Rectal smooth muscle tissue (tissue), 1 donor: ENCODE results near the gene MAPK7.
"Not testable (repeated sequence)": the region's sequence is repeated elsewhere in the genome, so short reads cannot be mapped to it uniquely, and the experiment has no call there.

Experiments
- H3K27ac ChIP-seq: one replicate; pipeline ENCODE4 v1.7.0; 2013; ENCODE audit warnings: low read depth, low read length, inconsistent platforms
- H3K27me3 ChIP-seq: one replicate; pipeline ENCODE4 v1.7.0; 2013; ENCODE audit warnings: low read length; ENCODE audit not compliant: control insufficient read depth, insufficient read depth
- H3K36me3 ChIP-seq: one replicate; pipeline ENCODE4 v1.7.0; 2013; ENCODE audit warnings: low read length; ENCODE audit not compliant: control insufficient read depth, insufficient read depth
- H3K4me1 ChIP-seq: one replicate; pipeline ENCODE4 v1.7.0; 2013; ENCODE audit warnings: low read length; ENCODE audit not compliant: control insufficient read depth, insufficient read depth
- H3K4me3 ChIP-seq: one replicate; pipeline ENCODE4 v1.7.0; 2013; ENCODE audit warnings: low read length
- H3K9ac ChIP-seq: one replicate; pipeline ENCODE4 v1.7.0; 2013; ENCODE audit warnings: low read length

MAPK7 gene

DNA sequence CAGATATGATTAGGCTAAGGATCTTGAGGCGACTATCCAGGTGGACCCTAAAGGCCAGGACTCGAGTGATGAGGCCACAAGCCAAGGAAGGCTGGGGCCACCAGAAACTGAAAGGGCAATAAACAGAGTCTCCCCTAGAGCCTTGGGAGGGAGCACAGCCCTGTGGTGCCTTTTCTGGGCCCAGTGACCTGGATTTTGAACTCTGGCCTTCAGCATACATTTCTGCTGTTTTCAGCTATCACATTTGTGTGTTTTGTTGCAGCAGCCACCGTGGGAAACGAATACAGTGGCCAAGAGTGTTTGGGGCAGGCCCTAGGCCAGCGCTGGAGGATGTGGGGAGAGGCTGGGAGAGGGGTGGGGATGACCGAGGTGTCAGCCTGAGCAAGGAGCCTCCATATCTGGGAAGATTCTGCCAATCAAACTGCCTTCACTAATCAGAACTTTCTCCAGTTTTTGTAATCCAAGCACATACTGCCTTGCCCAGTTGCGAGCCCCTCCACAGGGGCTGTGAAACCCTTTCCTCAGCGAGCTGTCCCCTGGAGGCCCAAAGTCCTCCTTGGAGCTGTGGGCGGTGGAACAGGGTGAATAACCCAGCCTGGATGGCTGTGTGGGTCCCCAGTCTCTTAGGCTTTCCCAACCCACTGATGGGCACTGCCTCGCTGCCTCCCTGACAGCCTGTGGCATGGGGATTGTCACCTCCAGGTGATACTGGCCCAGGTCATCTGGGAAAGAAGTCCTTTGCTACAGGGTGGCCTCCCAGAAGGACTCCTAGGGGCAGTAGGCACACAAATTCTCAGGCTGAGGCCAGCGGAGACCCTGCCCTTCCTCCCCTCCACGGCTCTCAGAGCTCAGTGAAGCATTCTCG lies 32.6 kb upstream of the MAPK7 start:
- Histone ChIP-seq H3K27ac (peak overlapping the region; percentile 83), H3K9ac (no peak overlapping the region), H3K4me3 (no peak overlapping the region), H3K36me3 (no peaks in the 10 kb centered on the region), H3K27me3 (no peaks in the 10 kb centered on the region), H3K4me1 (peaks cover 24% of the 10 kb centered on the region)

DNA sequence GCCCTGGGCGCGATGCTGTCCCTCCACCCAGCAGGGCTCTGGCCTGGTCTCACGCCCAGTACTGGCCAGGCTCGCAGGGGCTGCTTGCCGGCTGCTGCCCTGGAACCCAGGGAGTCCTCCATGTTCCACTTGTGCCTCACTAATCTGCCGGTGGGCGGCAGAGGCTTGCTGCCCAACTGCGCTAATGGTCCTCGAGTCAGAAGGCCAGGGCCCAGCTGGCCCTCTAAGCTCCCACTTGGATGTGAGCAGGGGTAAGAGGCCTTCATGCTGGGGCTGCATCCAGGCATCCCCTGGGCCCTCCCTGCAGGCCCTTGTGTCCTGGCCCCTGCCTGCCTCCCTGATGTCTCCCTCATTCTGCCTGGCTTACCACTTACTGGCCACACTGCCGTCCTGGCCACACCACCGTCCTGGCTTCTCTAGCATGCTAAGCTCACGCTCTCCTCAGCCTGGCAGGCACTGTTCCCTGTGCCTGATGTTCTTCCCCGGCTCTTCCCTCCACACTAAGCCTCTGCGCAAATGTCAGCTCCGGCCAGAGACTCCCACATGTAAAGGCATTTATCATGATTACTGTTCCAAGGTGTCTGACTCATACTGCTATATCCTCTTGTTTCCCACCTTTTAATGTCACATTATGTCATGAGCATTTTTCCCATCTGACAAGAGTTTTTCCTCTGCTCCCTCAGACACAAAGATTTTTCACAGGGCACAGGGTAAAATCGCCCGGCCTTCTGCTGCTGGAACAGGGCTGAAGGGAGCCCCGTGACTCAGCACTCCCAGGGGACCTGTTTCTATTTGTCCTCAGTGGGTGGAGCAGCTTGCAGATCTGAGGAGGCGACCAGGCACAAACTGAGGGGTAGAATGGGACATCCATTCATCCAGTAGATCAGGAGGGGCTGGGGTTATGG lies 31.7 kb upstream of the MAPK7 start:
- peak overlapping the region; percentile 83 for H3K27ac ChIP-seq
- H3K36me3 ChIP-seq = no peaks in the 10 kb centered on the region
- no peak overlapping the region for H3K4me3 ChIP-seq
- no peaks in the 10 kb centered on the region for H3K27me3 ChIP-seq
- peaks cover 24% of the 10 kb centered on the region for H3K4me1 ChIP-seq
- H3K9ac ChIP-seq = no peak overlapping the region

DNA sequence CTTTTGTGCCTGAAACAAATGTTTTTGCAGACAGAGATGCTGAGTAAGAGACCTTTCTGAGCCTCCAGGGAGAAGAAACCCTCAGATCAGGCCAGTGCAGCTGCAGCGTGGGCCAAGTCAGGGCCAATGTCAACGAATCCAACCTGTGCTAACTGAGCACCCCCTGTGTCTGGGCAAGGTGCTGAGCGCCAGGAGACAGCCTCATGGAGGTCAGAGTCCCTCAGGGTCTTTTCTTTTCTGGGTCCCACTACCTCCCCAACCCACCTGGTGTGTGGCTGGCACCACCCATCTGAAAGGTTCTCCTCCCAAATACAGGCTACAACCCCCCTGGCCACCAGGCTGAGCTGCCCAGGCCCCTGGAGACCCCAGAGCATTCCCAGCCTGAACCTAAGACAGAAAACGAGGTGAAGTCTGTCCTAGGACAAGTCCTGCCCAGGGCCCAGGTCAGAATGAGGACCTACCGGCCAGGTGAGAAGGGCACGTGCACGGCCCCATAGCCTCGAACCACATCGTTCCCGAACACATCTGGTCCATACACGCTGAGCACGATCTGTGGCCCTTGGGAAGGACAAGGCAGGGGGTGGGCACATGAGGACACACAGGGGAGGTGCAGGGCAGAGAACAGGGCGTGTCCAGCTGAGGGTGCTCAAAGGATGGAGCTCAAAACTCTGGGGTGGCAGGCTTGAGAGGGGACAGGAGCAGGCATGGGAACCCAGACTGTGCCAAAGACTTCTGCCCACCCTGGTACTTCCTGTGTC lies 30.8 kb upstream of the MAPK7 start:
- H3K36me3 ChIP-seq = no peaks in the 10 kb centered on the region
- H3K27me3 ChIP-seq = no peaks in the 10 kb centered on the region
- no peak overlapping the region for H3K9ac ChIP-seq
- no peak overlapping the region for H3K4me3 ChIP-seq
- peaks cover 19% of the 10 kb centered on the region for H3K4me1 ChIP-seq
- peak overlapping the region; percentile 83 for H3K27ac ChIP-seq

DNA sequence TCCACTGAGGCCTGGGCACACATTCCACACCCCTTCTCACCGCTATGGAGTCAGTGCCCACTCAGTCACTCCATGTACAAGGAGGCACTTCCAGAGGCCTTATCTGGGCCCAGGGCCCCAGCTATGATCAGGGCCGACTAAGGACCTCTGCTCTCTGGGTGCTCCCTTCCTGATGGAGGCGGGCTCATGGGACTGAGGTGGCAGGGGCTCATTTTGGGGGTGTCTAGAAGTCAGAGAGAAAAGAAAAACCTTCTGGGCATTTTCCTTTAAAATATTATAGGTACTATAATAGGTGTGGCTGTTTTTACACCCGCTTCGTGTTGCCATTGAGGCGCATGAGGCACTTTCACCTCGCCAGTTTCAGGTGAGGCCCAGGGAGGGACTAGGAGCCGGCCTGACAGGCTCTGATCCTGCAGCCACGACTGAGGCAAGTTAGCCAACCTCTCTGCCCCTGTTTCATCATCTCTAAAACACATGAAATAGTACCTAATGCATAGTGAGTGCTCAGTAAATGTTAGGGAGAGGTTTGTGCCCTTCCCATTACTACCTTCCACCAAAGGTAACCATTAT lies 30.1 kb upstream of the MAPK7 start:
- no peaks in the 10 kb centered on the region for H3K36me3 ChIP-seq
- H3K4me1 ChIP-seq = peaks cover 19% of the 10 kb centered on the region
- no peaks in the 10 kb centered on the region for H3K27me3 ChIP-seq
- no peak overlapping the region for H3K27ac ChIP-seq
- H3K4me3 ChIP-seq = no peak overlapping the region
- no peak overlapping the region for H3K9ac ChIP-seq

DNA sequence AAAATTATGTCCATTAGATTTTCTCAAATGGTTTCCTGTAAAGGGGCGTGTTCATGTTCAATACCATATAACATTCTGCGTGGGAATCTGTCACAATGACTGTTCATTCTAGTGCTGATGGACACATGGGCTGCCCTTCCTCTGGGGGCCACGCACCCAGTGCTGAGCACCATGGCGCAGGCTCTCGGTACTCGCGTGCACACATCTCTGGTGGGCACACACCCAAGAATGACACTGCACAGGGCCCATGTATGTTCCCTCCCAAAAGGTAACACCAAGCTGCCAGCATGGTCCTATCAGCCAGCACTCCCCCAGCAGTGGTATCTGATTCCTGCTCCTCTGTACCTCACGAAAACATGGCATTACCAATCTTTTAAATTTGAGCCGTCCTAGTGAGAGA lies 29.5 kb upstream of the MAPK7 start:
- peaks cover 19% of the 10 kb centered on the region for H3K4me1 ChIP-seq
- H3K27ac ChIP-seq = no peak overlapping the region
- H3K4me3 ChIP-seq = no peak overlapping the region
- no peak overlapping the region for H3K9ac ChIP-seq
- no peaks in the 10 kb centered on the region for H3K36me3 ChIP-seq
- H3K27me3 ChIP-seq = no peaks in the 10 kb centered on the region

DNA sequence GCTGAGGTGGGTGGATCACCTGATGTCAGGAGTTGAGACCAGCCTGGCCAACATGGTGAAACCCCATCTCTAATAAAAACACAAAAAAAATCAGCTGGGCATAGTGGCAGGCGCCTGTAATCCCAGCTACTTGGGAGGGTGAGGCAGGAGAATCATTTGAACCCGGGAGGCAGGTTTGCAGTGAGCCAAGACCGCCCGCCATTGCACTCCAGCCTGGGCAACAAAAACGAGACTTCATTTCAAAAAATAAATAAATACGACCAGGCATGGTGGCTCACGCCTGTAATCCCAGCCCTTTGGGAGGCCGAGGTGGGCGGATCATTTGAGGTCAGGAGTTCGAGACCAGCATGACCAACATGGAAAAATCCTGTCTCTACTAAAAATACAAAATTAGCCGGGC lies 24.9 kb upstream of the MAPK7 start:
- not testable (repeated sequence) for H3K27me3 ChIP-seq, H3K27ac ChIP-seq, H3K4me1 ChIP-seq, H3K36me3 ChIP-seq, H3K9ac ChIP-seq, H3K4me3 ChIP-seq

DNA sequence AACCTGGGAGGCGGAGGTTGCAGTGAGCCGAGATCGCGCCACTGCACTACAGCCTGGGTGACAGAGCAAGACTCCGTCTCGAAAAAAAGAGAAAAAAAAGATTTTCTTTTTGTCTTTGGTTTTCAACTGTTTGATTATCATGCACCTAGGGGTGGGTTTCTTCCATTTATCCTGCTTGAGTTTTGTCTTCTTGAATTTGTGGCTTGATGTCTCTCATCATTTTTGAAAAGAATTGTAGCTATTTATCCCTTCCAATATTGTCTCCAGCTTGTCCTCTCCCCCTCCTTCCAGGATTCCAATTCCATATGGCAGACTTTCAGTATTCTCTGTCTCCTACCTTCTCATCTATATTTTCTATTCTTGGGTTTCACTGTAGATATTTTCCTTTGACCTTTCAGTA lies 23.6 kb upstream of the MAPK7 start:
- no peak overlapping the region for H3K27ac ChIP-seq
- no peaks in the 10 kb centered on the region for H3K27me3 ChIP-seq
- no peaks in the 10 kb centered on the region for H3K4me1 ChIP-seq
- H3K36me3 ChIP-seq = no peaks in the 10 kb centered on the region
- H3K9ac ChIP-seq = no peak overlapping the region
- H3K4me3 ChIP-seq = no peak overlapping the region

DNA sequence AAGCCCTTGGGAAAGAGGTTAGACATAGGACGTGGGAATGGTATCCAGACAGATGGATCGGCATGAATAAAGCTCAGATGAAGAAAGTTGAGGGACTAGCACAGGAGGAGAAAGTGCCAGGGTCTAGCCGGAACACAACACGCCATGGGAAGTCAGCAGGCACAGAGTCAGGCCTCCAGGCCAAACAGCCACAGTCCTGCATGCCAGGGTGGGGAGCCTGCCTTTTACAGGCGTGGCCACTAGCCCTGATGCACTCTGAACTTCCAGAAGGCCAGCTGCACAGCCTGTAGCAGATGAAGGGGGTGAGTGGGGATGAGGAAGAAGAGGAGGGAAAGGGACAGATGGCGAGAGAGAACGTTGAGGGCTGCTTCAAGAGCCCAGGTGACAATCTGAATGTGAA lies 20.9 kb upstream of the MAPK7 start:
- H3K27ac ChIP-seq = no peak overlapping the region
- H3K9ac ChIP-seq = no peak overlapping the region
- peaks cover 5% of the 10 kb centered on the region for H3K4me1 ChIP-seq
- H3K4me3 ChIP-seq = no peak overlapping the region
- H3K27me3 ChIP-seq = no peaks in the 10 kb centered on the region
- no peaks in the 10 kb centered on the region for H3K36me3 ChIP-seq

DNA sequence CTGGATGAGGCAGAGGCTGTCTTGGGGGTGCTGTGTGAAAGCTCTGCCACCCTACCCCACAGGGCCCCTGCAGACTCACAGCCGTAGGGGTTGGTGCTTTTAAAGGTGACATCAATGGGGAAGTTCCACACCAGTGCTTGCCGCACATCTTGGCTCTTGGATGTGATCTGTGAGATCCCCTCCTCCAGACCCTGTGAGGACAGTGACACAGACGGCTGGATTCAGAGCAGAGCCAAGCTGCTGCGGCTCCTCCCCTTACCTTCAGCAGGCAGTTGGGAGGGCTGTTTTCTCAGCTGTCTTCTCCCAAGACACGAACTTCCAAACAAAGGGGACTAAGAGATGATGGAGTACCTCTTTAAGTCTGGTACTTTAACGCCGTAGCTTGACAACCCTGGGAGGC lies 20.5 kb upstream of the MAPK7 start:
- Histone ChIP-seq H3K36me3 (no peaks in the 10 kb centered on the region), H3K27me3 (no peaks in the 10 kb centered on the region), H3K9ac (no peak overlapping the region), H3K4me3 (no peak overlapping the region), H3K27ac (no peak overlapping the region), H3K4me1 (peaks cover 5% of the 10 kb centered on the region)

DNA sequence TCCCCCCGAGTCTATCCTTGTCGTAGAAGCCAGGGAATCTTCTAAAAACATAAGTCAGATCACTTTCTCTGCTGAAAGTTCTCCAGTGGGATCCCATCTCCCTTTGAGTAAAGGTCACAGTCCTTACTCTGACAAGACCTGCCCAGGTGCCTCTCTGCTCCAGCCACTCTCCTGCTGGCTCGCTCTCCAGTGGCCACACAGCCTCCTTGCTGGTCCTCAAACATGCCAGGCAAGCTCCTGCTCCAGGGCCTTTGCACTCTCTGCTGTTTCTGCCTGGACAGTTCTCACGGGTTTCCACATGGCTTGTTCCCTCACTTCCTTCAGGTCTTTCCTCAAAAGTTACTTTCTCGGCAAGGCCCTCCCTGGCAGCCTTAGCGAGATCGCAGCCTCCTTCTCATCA lies 19.1 kb upstream of the MAPK7 start:
- H3K27me3 ChIP-seq = no peaks in the 10 kb centered on the region
- peaks cover 5% of the 10 kb centered on the region for H3K4me1 ChIP-seq
- no peak overlapping the region for H3K27ac ChIP-seq
- H3K36me3 ChIP-seq = no peaks in the 10 kb centered on the region
- H3K9ac ChIP-seq = no peak overlapping the region
- no peak overlapping the region for H3K4me3 ChIP-seq

DNA sequence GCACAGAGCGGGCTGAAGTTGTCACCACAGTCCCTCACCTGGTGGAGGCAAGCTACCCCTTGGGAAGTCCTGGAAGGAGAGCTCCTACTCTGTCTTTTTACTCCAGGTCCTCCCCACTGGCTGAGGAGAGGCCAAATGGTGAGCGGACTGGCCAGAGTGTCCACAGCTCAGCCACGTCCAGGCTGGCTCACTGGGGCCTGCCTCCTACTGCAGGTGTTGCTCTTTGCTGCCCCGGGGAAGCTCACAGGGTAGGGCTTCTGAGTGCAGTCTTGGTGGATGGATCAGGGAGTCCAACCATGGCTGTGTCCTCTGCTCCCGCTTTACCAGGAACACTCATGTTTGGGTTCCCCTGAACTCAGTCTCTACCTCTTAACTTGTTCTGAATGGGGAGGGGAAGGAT lies 18.4 kb upstream of the MAPK7 start:
- Histone ChIP-seq H3K4me1 (peaks cover 5% of the 10 kb centered on the region), H3K4me3 (no peak overlapping the region), H3K27ac (no peak overlapping the region), H3K9ac (no peak overlapping the region), H3K36me3 (no peaks in the 10 kb centered on the region), H3K27me3 (no peaks in the 10 kb centered on the region)

DNA sequence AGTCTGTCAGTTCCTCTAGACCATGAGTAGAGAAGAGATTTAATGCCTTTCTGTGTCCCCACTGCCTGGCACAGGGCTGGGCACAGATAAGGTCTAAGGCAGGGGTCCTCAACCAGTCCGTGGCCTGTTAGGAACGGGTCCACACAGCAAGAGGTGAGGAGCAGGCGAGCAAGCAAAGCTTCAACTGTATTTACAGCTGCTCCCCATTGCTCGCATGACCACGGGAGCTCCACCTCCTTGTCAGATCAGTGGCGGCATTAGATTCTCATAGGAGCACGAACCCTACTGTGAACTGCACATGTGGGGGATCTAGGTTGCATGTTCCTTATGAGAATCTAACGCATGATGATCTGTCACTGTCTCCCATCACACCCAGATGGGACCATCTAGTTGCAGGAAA lies 17.5 kb upstream of the MAPK7 start:
- no peak overlapping the region for H3K9ac ChIP-seq
- H3K36me3 ChIP-seq = no peaks in the 10 kb centered on the region
- no peaks in the 10 kb centered on the region for H3K27me3 ChIP-seq
- H3K4me3 ChIP-seq = no peak overlapping the region
- no peak overlapping the region for H3K27ac ChIP-seq
- H3K4me1 ChIP-seq = peaks cover 5% of the 10 kb centered on the region
